ENCODE data around the gene LRRN2. TPM values are rescaled to one million over a fixed set of nuclear protein-coding genes. Genes with fewer than 3 reads are reported as not detected.

The LRRN2 gene
- total and polyA plus RNA-seq, 2 of the 8 experiments (the other 6 are each of a cell fraction or from before 2014, with no cell fraction given), result 1.8 to 2.3 TPM

DNA sequence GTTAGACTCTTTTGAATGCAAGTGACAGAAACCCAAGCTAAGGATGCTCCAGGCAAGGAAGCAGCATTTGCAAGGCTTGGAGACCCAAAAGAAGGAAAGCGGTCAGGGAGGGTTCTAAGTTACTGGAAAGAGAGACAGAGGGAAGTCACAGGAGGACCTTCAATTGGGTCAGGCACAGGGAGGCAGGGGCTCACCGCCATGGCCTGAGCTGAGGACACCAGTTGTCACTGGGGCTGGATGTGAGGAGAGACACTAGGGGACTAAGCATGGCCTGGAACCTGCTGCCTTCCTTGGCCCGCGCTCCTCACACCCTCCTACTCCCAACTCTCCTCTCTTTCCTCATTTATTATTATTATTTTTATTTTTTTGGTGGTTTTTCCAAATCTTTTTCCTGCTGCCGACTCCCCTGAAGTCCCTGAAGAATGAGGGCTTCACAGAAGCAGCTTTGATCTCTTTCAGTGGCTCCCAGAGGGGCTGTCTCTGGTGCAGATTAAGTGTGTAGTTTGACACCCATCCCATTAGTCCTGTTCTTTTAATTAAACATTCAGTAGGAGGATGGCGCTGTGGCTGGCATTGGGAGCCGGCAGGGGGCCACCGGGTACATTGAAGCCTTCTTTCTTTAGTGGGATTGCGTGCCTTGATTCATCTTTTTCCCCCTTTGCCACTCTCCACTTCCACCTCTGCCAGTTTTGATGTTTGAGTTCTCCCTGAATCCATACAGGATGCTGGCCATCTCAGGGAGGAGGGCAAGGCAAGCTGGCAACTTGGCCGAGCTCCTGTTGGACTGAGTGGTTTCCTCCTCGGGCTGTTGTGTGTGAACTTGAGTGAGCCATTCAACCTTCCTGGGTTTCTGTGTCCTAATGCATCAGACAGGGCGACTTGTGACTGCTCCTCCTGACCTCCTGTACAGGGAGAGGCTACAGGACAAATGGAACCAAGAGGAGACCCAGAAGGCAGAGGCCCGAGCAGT lies 110.0 kb downstream of the LRRN2 start (continued):
- no peak for TF ChIP-seq RNF2 (IDR thresholded peaks at IDR 0.05; ENCODE audit: borderline replicate concordance, low read depth, low read length, missing control alignments, poor library complexity, severe bottlenecking)
- TF ChIP-seq SIX5 (IDR thresholded peaks at IDR 0.05; ENCODE audit: low read depth, low read length), result no peak
